C4-2B (cell line): ENCODE measurements around the gene NBDY.

ENCODE experiments used
- CTCF ChIP-seq: fragments of 450-650 bp; conservative IDR thresholded peaks from 2 replicates; pipeline ENCODE4 v1.5.1; 2017; ENCODE audit warnings: mild to moderate bottlenecking
- ZFX ChIP-seq: fragments of 450-650 bp; IDR thresholded peaks from 2 replicates; pipeline ENCODE4 v1.6.1; 2017

DNA sequence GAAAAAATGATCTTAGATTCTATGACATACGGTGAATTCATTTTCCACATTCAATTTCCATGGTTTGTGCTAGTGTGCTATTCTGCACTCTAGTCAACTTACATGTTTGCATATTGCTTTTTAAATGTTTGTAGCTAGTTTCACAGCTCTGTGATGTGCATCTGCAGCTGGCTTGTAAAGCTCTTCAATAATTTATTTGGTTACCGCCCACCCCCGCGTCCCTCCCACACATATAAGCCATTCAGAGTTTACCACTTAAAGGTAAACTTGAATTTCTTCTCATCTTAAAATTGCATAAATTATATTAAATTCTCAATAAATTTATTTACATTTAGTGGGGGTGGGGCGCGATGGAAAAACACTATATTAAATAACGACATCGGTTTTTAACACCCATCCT lies 291 bp upstream of the NBDY start:
- TF ChIP-seq CTCF (no peak), ZFX (no peak)
